Mucosa of rectum (tissue), 2 donors: ENCODE measurements around the gene PIAS1.
"Not testable (repeated sequence)": the region's sequence is repeated elsewhere in the genome, so short reads cannot be mapped to it uniquely, and the experiment has no call there.

Experiments used
- H3K27ac ChIP-seq, 2 donors: one replicate each; pipeline ENCODE4 v1.7.0; 2013; ENCODE audit warnings: inconsistent platforms in 2 of 2, low read depth in 2 of 2, low read length in 2 of 2
- H3K27me3 ChIP-seq, 2 donors: one replicate each; pipeline ENCODE4 v1.7.0; 2013; ENCODE audit warnings: low read length in 2 of 2; ENCODE audit not compliant: control insufficient read depth in 2 of 2, insufficient read depth in 2 of 2
- H3K36me3 ChIP-seq, 2 donors: one replicate each; pipeline ENCODE4 v1.7.0; 2013; ENCODE audit warnings: low read length in 2 of 2; ENCODE audit not compliant: control insufficient read depth in 2 of 2, insufficient read depth in 2 of 2
- H3K4me1 ChIP-seq, 2 donors: one replicate each; pipeline ENCODE4 v1.7.0; 2013; ENCODE audit warnings: low read length in 2 of 2, mild to moderate bottlenecking in 1 of 2; ENCODE audit not compliant: control insufficient read depth in 2 of 2, insufficient read depth in 2 of 2
- H3K4me3 ChIP-seq, 2 donors: one replicate each; pipeline ENCODE4 v1.7.0; 2013; ENCODE audit warnings: low read length in 2 of 2
- H3K9ac ChIP-seq, 2 donors: one replicate each; pipeline ENCODE4 v1.7.0; 2013; ENCODE audit warnings: low read length in 2 of 2, low read depth in 1 of 2, mild to moderate bottlenecking in 1 of 2
- H3K9me3 ChIP-seq, 2 donors: one replicate each; pipeline ENCODE4 v1.7.0; 2013; ENCODE audit warnings: low read length in 2 of 2; ENCODE audit not compliant: control insufficient read depth in 2 of 2
- donor health status: healthy.
- donor health status: Normal muscosa, but diverticular disease.

Gene PIAS1

GRCh38 chr15:68209735-68210408, 155.8 kb downstream of the PIAS1 start:
- Histone ChIP-seq H3K9me3 (no peaks in the 10 kb centered on the region), H3K4me3 (no peak overlapping the region), H3K27ac (peak overlapping the region in 1 of 2 donors; percentile 15)

GRCh38 chr15:68210409-68210756, 156.3 kb downstream of the PIAS1 start:
- Histone ChIP-seq H3K27me3 (no peaks in the 10 kb centered on the region), H3K4me1 (peaks cover 12 to 17% of the 10 kb centered on the region in 2 donors), H3K27ac (no peak overlapping the region), H3K9ac (no peak overlapping the region), H3K9me3 (no peaks in the 10 kb centered on the region), H3K4me3 (no peak overlapping the region), H3K36me3 (peaks cover 0 to 8% of the 10 kb centered on the region in 2 donors)

More at GRCh38 chr15:68209735-68210408, 155.8 kb downstream of the PIAS1 start:
- peaks cover 0 to 8% of the 10 kb centered on the region in 2 donors for H3K36me3 ChIP-seq
- H3K9ac ChIP-seq: no peak overlapping the region
- H3K27me3 ChIP-seq: no peaks in the 10 kb centered on the region
- peaks cover 12 to 19% of the 10 kb centered on the region in 2 donors for H3K4me1 ChIP-seq

GRCh38 chr15:68210821-68211655, 156.9 kb downstream of the PIAS1 start:
- H3K36me3 ChIP-seq: peaks cover 0 to 8% of the 10 kb centered on the region in 2 donors
- no peak overlapping the region for H3K4me3 ChIP-seq
- H3K27me3 ChIP-seq: no peaks in the 10 kb centered on the region
- H3K27ac ChIP-seq: no peak overlapping the region
- no peak overlapping the region for H3K9ac ChIP-seq
- peaks cover 7 to 12% of the 10 kb centered on the region in 2 donors for H3K4me1 ChIP-seq
- no peaks in the 10 kb centered on the region for H3K9me3 ChIP-seq

GRCh38 chr15:68211656-68212320, 157.7 kb downstream of the PIAS1 start:
- Histone ChIP-seq H3K27me3 (no peaks in the 10 kb centered on the region), H3K27ac (no peak overlapping the region), H3K9ac (no peak overlapping the region), H3K4me3 (no peak overlapping the region), H3K36me3 (peaks cover 0 to 8% of the 10 kb centered on the region in 2 donors), H3K9me3 (no peaks in the 10 kb centered on the region), H3K4me1 (peaks cover 0 to 4% of the 10 kb centered on the region in 2 donors)

- H3K4me3 ChIP-seq, H3K27ac ChIP-seq, H3K9ac ChIP-seq: not testable (repeated sequence)
These were observed 159.4 kb downstream of the PIAS1 start for GRCh38 chr15:68213491-68213845.

GRCh38 chr15:68213991-68214837, 160.1 kb downstream of the PIAS1 start:
- H3K9me3 ChIP-seq: no peaks in the 10 kb centered on the region
- H3K9ac ChIP-seq: no peak overlapping the region
- H3K27ac ChIP-seq: no peak overlapping the region
- peaks cover 0 to 4% of the 10 kb centered on the region in 2 donors for H3K4me1 ChIP-seq
- H3K4me3 ChIP-seq: no peak overlapping the region
- peaks cover 7 to 8% of the 10 kb centered on the region in 2 donors for H3K36me3 ChIP-seq
- H3K27me3 ChIP-seq: no peaks in the 10 kb centered on the region

More at GRCh38 chr15:68213491-68213845, 159.4 kb downstream of the PIAS1 start:
- H3K27me3 ChIP-seq, H3K4me1 ChIP-seq, H3K9me3 ChIP-seq, H3K36me3 ChIP-seq: not testable (repeated sequence)

GRCh38 chr15:68214838-68215254, 160.7 kb downstream of the PIAS1 start:
- no peak overlapping the region for H3K27ac ChIP-seq
- no peak overlapping the region for H3K4me3 ChIP-seq
- peaks cover 0 to 4% of the 10 kb centered on the region in 2 donors for H3K4me1 ChIP-seq
- H3K9me3 ChIP-seq: no peaks in the 10 kb centered on the region
- H3K9ac ChIP-seq: no peak overlapping the region
- peaks cover 7 to 8% of the 10 kb centered on the region in 2 donors for H3K36me3 ChIP-seq
- no peaks in the 10 kb centered on the region for H3K27me3 ChIP-seq

- no peaks in the 10 kb centered on the region for H3K9me3 ChIP-seq
- no peak overlapping the region for H3K4me3 ChIP-seq
- H3K9ac ChIP-seq: no peak overlapping the region
- H3K27me3 ChIP-seq: no peaks in the 10 kb centered on the region
- no peaks in the 10 kb centered on the region for H3K4me1 ChIP-seq
- H3K36me3 ChIP-seq: peaks cover 5 to 7% of the 10 kb centered on the region in 2 donors
- no peak overlapping the region for H3K27ac ChIP-seq
These were observed 163.2 kb downstream of the PIAS1 start for GRCh38 chr15:68217341-68217740.

GRCh38 chr15:68218331-68218730, 164.2 kb downstream of the PIAS1 start:
- no peaks in the 10 kb centered on the region for H3K27me3 ChIP-seq
- H3K4me3 ChIP-seq: no peak overlapping the region
- no peak overlapping the region for H3K9ac ChIP-seq
- no peak overlapping the region for H3K27ac ChIP-seq
- H3K36me3 ChIP-seq: peaks cover 5 to 7% of the 10 kb centered on the region in 2 donors
- no peaks in the 10 kb centered on the region for H3K9me3 ChIP-seq
- no peaks in the 10 kb centered on the region for H3K4me1 ChIP-seq
